ENCODE data around the gene ANO2.

ANO2 gene

DNA sequence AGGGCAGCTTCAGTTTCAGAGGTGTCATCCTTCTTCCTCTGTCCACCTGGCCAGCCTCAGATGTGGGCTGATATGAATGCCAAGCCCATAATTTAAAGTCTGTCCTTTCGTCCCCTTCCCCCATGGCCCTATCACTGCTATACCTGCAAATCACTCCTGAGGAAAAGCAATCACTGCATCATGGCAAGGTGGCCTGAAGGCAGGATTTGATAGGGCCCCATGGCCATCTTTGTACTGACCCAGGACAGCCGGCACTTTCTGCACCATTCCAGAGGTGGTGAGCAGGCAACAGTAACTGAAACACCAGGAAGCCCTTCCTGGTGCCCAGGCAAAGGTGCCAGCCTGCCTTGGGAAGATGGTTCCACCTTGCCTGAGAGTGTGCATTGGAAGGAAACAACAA, 60.8 kb downstream of the ANO2 start:
- TF ChIP-seq TCF4 (CRISPR knock-in tag; IDR thresholded peaks at IDR 0.05; ENCODE audit: borderline replicate concordance), result no peak
- no peak for TF ChIP-seq SNAI2 (CRISPR knock-in tag; IDR thresholded peaks at IDR 0.05)
- TF ChIP-seq ZFP3 (CRISPR knock-in tag; IDR thresholded peaks at IDR 0.05), result no peak
- TF ChIP-seq ISL1 (CRISPR knock-in tag; IDR thresholded peaks at IDR 0.05), result no peak
- TF ChIP-seq, protein P1, sequence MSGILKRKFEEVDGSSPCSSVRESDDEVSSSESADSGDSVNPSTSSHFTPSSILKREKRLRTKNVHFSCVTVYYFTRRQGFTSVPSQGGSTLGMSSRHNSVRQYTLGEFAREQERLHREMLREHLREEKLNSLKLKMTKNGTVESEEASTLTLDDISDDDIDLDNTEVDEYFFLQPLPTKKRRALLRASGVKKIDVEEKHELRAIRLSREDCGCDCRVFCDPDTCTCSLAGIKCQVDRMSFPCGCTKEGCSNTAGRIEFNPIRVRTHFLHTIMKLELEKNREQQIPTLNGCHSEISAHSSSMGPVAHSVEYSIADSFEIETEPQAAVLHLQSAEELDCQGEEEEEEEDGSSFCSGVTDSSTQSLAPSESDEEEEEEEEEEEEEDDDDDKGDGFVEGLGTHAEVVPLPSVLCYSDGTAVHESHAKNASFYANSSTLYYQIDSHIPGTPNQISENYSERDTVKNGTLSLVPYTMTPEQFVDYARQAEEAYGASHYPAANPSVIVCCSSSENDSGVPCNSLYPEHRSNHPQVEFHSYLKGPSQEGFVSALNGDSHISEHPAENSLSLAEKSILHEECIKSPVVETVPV (CRISPR knock-in tag; IDR thresholded peaks at IDR 0.05), result no peak
- TF ChIP-seq ESRRG (CRISPR knock-in tag; IDR thresholded peaks at IDR 0.05), result no peak
- TF ChIP-seq ZFP30 (CRISPR knock-in tag; IDR thresholded peaks at IDR 0.05), result no peak
- TF ChIP-seq, protein P2, sequence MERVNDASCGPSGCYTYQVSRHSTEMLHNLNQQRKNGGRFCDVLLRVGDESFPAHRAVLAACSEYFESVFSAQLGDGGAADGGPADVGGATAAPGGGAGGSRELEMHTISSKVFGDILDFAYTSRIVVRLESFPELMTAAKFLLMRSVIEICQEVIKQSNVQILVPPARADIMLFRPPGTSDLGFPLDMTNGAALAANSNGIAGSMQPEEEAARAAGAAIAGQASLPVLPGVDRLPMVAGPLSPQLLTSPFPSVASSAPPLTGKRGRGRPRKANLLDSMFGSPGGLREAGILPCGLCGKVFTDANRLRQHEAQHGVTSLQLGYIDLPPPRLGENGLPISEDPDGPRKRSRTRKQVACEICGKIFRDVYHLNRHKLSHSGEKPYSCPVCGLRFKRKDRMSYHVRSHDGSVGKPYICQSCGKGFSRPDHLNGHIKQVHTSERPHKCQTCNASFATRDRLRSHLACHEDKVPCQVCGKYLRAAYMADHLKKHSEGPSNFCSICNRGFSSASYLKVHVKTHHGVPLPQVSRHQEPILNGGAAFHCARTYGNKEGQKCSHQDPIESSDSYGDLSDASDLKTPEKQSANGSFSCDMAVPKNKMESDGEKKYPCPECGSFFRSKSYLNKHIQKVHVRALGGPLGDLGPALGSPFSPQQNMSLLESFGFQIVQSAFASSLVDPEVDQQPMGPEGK (CRISPR knock-in tag; IDR thresholded peaks at IDR 0.05; ENCODE audit: borderline replicate concordance), result no peak
- no peak for TF ChIP-seq ARNTL (CRISPR knock-in tag; IDR thresholded peaks at IDR 0.05; ENCODE audit: borderline replicate concordance, low read depth)
- TF ChIP-seq, protein P3, sequence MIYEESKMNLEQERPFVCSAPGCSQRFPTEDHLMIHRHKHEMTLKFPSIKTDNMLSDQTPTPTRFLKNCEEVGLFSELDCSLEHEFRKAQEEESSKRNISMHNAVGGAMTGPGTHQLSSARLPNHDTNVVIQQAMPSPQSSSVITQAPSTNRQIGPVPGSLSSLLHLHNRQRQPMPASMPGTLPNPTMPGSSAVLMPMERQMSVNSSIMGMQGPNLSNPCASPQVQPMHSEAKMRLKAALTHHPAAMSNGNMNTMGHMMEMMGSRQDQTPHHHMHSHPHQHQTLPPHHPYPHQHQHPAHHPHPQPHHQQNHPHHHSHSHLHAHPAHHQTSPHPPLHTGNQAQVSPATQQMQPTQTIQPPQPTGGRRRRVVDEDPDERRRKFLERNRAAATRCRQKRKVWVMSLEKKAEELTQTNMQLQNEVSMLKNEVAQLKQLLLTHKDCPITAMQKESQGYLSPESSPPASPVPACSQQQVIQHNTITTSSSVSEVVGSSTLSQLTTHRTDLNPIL (CRISPR knock-in tag; IDR thresholded peaks at IDR 0.05; ENCODE audit: low read depth), result no peak
- no peak for TF ChIP-seq RARB (CRISPR knock-in tag; IDR thresholded peaks at IDR 0.05)
- TF ChIP-seq TOX (CRISPR knock-in tag; IDR thresholded peaks at IDR 0.05; ENCODE audit: borderline replicate concordance), result no peak
- no peak for TF ChIP-seq ZNF70 (CRISPR knock-in tag; IDR thresholded peaks at IDR 0.05)
- TF ChIP-seq, protein P4, sequence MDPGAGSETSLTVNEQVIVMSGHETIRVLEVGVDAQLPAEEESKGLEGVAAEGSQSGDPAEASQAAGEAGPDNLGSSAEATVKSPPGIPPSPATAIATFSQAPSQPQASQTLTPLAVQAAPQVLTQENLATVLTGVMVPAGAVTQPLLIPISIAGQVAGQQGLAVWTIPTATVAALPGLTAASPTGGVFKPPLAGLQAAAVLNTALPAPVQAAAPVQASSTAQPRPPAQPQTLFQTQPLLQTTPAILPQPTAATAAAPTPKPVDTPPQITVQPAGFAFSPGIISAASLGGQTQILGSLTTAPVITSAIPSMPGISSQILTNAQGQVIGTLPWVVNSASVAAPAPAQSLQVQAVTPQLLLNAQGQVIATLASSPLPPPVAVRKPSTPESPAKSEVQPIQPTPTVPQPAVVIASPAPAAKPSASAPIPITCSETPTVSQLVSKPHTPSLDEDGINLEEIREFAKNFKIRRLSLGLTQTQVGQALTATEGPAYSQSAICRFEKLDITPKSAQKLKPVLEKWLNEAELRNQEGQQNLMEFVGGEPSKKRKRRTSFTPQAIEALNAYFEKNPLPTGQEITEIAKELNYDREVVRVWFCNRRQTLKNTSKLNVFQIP (CRISPR knock-in tag; IDR thresholded peaks at IDR 0.05; ENCODE audit: borderline replicate concordance, low read depth), result no peak
- no peak for TF ChIP-seq PPARA (CRISPR knock-in tag; IDR thresholded peaks at IDR 0.05; ENCODE audit: borderline replicate concordance)
- no peak for ATAC-seq

DNA sequence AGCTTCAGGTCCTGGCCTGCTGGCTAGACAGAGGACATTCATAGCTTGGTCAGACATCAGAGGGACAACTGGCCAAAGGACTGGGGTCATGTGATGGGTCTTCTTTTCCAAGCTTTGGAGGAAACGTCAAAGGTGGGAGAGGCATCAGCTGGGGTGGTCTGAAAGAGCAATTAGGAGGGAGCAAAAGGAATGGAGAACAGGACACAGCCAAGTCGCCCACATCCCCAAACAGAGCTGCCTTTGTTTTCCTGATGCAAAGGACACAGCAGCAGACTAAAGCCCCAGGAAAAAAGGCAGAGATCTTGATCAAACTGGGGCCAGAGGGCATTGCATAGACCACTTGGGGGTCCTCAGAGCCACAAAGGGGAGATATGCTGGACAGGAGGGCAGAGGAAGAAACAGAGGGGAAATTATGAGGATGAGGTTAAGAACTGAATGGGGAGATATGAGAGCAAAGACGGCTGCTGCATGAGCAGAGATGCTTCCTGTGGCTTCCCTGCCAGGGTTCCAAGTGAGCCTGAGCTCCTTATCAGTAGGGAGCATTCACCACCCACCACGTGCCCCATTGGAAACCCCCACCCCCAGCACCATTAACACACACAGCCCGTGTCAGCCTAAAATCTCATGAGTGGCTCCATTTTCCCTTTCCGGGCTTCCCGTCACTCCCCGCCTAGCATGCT, 62.4 kb downstream of the ANO2 start:
- ATAC-seq, result no peak
- TF ChIP-seq GLIS3 (CRISPR knock-in tag; IDR thresholded peaks at IDR 0.05) (no peak), RARB (CRISPR knock-in tag; IDR thresholded peaks at IDR 0.05) (no peak), TOX (CRISPR knock-in tag; IDR thresholded peaks at IDR 0.05; ENCODE audit: borderline replicate concordance) (no peak)

DNA sequence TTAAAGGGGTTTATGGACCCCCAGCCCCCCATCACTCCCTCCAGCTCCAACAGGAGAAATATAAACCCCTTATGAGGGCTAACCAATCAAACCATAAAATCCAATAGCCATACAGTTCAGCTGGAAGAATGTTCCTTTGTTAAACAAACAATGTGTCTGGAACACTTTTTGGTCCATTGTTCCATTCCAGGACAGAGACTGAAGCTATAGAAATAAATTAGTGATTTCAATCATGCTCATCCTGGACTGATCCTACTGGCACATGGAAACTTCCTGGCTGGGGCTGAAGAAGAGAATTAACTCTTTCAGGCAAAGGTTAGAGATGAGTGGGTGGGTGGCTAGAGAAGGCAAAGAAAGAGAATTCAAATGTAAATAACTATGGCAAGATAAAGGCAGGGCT, 63.4 kb downstream of the ANO2 start:
- no peak for ATAC-seq

More for the DNA sequence above, 63.4 kb downstream of the ANO2 start:
- no peak for TF ChIP-seq CSDC2 (CRISPR knock-in tag; IDR thresholded peaks at IDR 0.05)
- no peak for TF ChIP-seq RARB (CRISPR knock-in tag; IDR thresholded peaks at IDR 0.05)
- TF ChIP-seq ARNTL (CRISPR knock-in tag; IDR thresholded peaks at IDR 0.05; ENCODE audit: borderline replicate concordance, low read depth), result no peak
- TF ChIP-seq OSR1 (CRISPR knock-in tag; IDR thresholded peaks at IDR 0.05), result no peak
- TF ChIP-seq ESRRG (CRISPR knock-in tag; IDR thresholded peaks at IDR 0.05), result no peak
- TF ChIP-seq, protein P5, sequence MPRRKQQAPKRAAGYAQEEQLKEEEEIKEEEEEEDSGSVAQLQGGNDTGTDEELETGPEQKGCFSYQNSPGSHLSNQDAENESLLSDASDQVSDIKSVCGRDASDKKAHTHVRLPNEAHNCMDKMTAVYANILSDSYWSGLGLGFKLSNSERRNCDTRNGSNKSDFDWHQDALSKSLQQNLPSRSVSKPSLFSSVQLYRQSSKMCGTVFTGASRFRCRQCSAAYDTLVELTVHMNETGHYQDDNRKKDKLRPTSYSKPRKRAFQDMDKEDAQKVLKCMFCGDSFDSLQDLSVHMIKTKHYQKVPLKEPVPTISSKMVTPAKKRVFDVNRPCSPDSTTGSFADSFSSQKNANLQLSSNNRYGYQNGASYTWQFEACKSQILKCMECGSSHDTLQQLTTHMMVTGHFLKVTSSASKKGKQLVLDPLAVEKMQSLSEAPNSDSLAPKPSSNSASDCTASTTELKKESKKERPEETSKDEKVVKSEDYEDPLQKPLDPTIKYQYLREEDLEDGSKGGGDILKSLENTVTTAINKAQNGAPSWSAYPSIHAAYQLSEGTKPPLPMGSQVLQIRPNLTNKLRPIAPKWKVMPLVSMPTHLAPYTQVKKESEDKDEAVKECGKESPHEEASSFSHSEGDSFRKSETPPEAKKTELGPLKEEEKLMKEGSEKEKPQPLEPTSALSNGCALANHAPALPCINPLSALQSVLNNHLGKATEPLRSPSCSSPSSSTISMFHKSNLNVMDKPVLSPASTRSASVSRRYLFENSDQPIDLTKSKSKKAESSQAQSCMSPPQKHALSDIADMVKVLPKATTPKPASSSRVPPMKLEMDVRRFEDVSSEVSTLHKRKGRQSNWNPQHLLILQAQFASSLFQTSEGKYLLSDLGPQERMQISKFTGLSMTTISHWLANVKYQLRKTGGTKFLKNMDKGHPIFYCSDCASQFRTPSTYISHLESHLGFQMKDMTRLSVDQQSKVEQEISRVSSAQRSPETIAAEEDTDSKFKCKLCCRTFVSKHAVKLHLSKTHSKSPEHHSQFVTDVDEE (CRISPR knock-in tag; IDR thresholded peaks at IDR 0.05), result no peak
- no peak for TF ChIP-seq ZFP3 (CRISPR knock-in tag; IDR thresholded peaks at IDR 0.05)
- no peak for TF ChIP-seq PPARA (CRISPR knock-in tag; IDR thresholded peaks at IDR 0.05; ENCODE audit: borderline replicate concordance)
- TF ChIP-seq ZFP30 (CRISPR knock-in tag; IDR thresholded peaks at IDR 0.05), result no peak
- TF ChIP-seq, protein P4 (CRISPR knock-in tag; IDR thresholded peaks at IDR 0.05; ENCODE audit: borderline replicate concordance, low read depth), result no peak

Data from SK-N-SH treated with all-trans-retinoic acid at 6 μM for 48 hours (cell line).